NCI-H187 treated with DMSO at 0.1 percent for 48 hours (cell line): ENCODE results near the gene CDX2.

Experiments
- DNase-seq: peaks from one replicate; lab custom pipeline; 2025; lab: John Stamatoyannopoulos, UW

CDX2 gene

GRCh38 chr13:27928353-27928804 lies 40.7 kb downstream of the CDX2 start:
- DNase-seq: no peak

DNA sequence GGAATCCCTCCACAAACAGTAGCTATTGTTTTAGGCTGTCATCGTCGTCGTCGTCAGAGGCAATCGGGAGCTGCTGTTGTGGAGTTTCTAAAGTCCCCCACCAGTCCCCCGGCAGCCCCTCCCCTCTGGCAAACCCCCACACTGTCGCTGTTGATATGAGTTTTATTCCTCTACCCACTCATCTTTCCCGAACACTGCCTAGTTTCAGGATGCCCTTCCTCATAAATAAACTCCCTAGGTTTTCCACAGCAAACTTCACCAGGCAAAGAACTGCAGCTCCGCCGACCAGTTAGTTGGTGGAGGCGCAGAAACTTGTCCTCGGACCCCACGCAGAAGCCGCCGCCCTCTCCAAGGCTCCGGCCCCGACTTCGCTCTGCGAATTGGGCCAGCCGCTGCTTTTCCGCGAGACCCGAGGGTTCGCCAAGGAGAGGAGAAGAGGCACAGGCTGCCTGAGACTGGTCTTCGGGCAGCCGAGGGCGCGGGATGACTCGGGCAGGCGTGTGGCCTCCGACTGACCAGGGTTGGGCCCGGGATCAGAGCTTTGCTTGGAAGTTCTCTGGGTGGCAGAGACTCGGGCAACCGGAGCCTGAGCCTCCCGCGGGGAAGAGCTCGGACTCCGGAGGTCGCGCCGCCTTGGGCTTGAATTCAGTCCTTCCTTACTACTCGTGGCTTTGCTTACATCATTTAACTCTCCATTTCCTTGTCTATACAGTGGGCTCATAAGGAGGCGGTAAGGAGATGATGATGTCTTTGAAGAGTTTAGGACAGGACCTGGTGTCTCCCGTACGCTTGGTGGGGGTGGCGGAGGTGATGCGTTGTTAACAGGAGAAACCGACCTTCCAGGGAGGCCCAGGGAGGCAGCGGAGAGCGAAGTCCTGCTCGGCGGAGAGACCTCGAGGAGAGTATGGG lies 41.4 kb downstream of the CDX2 start:
- no peak for DNase-seq

- DNase-seq: no peak
These were observed 42.3 kb downstream of the CDX2 start for GRCh38 chr13:27926644-27927434.

DNA sequence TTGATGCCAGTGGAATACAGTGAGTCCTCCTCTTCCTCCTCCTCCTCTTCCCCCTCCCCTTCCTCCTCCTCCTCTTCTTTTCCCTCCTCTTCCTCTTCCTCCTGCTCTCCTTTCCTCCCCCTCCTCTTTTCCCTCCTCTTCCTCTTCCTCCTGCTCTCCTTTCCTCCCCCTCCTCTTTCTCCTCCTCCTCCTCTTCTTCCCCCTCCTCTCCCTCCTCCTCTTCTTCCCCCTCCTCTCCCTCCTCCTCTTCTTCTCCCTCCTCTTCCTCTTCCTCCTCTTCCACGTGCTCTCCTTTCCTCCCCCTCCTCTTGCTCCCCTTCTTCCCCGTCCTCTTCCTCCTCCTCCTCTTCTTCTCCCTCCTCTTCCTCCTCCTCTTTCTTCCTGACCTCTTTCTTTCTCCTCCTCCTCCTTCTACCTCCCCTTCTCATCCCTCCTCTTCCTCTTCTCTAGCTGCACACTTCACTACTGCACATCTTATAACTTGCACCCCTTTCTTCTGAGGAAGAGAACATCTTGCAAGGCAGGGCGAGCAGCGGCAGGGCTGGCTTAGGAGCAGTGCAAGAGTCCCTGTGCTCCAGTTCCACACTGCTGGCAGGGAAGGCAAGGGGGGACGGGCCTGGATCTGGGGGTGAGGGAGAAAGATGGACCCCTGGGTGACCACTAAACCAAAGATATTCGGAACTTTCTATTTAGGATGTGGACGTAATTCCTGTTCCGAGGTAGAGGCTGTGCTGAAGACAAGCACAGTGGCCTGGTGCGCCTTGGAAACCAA lies 43.7 kb downstream of the CDX2 start:
- no peak for DNase-seq

DNA sequence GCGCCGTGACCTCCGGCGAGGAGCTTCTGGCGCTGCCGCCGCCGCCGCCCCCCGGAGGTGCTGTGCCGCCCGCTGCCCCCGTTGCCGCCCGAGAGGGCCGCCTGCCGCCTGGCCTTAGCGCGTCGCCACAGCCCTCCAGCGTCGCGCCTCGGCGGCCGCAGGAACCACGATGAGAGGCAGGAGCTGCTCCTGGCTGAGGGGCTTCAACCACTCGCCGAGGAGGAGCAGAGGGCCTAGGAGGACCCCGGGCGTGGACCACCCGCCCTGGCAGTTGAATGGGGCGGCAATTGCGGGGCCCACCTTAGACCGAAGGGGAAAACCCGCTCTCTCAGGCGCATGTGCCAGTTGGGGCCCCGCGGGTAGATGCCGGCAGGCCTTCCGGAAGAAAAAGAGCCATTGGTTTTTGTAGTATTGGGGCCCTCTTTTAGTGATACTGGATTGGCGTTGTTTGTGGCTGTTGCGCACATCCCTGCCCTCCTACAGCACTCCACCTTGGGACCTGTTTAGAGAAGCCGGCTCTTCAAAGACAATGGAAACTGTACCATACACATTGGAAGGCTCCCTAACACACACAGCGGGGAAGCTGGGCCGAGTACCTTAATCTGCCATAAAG lies 44.5 kb downstream of the CDX2 start:
- DNase-seq: no peak

DNA sequence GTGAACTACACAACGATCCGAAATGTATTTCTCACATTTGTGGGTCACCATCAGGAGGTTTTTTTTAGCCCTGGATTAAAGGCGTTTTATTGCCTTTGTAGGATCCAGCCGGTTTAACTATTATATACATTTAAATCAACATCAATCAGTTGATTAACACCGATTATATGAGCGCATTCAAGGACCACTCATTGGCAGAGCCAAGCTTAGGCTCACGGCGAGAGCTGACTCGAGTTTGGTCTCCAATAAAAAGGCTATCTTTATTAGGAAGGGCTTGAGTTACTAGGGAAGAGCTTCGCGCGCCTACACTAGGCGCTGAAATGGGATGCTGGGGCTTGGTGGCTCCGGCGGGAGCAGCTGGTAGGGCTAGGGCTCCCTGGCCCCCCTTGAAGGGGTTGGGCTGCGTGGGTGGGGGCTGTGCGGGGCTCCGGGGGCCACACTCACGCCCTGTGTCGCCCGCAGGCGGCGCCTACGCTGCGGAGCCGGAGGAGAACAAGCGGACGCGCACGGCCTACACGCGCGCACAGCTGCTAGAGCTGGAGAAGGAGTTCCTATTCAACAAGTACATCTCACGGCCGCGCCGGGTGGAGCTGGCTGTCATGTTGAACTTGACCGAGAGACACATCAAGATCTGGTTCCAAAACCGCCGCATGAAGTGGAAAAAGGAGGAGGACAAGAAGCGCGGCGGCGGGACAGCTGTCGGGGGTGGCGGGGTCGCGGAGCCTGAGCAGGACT lies 45.2 kb downstream of the CDX2 start:
- DNase-seq: no peak

GRCh38 chr13:27922883-27923612 lies 46.1 kb downstream of the CDX2 start:
- no peak for DNase-seq

DNA sequence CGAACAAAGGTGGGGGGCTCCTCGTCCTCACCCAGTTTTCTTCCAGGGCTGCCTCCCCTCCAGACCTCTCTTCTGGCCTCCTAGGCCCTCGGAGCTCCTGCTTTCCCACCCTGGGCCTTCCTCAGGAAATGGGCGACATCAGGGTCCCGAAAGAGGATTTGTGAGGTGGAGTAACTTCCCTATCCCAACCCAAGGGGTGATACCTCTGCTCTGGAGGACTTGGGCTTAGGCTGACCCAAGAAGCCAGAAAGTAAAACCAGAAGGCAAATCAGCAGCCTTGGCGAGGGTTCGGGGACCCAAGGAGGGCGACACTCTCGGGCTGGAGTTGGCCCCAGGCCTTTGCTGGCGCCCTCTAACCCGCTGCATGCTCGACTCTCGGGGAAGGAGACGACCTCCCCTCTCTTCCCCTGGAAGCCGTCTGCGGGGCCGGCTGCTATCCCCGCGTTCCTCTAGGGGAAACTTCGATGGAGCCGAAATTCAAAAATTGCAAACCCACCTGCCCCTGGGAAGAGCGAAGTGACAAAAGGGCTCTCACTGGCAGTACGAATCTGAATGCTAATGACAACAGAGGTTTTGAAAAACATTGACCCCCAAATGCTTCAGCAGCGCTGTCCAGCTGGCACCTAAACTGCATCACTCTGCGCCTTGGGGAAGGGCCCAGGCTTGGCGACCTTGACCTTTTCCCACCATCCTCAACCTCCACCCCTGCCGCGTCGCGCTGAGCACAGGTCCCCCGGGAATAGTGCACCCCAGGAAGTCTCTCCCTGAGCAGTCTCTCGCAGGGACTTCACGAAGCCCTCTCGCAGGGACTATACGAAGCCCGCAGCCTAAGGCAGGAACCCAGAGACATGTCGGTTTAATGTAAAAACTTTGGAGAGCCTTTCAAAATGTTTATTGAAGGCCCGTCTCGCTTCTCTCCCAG lies 46.9 kb downstream of the CDX2 start:
- no peak for DNase-seq

- DNase-seq: no peak
These were observed 47.6 kb downstream of the CDX2 start for GRCh38 chr13:27921421-27921960.

GRCh38 chr13:27920677-27921420 lies 48.3 kb downstream of the CDX2 start:
- DNase-seq: no peak

DNA sequence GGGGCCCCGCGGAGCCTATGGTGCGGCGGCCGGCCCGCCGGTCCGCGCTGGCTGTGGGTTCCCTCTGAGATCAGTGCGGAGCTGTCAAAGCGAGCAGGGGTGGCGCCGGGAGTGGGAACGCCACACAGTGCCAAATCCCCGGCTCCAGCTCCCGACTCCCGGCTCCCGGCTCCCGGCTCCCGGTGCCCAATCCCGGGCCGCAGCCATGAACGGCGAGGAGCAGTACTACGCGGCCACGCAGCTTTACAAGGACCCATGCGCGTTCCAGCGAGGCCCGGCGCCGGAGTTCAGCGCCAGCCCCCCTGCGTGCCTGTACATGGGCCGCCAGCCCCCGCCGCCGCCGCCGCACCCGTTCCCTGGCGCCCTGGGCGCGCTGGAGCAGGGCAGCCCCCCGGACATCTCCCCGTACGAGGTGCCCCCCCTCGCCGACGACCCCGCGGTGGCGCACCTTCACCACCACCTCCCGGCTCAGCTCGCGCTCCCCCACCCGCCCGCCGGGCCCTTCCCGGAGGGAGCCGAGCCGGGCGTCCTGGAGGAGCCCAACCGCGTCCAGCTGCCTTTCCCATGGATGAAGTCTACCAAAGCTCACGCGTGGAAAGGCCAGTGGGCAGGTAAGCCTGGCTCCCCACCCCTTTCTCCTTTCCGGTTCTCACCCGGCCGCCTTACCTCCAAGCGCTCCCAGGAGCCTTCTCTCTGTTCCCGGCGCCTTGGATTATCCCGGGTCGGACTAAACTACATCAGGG lies 49.0 kb downstream of the CDX2 start, which contains the start of gene PDX1:
Gene PDX1 (plus strand): TSS at position 67 of the 743 bp plus-strand sequence. CDS start 139 bp downstream, at position 206.
- no peak for DNase-seq

GRCh38 chr13:27919659-27919933 lies 49.5 kb downstream of the CDX2 start:
- DNase-seq: no peak

GRCh38 chr13:27918918-27919658 lies 50.0 kb downstream of the CDX2 start:
- DNase-seq: no peak

GRCh38 chr13:27918041-27918917 lies 50.8 kb downstream of the CDX2 start:
- no peak for DNase-seq

DNA sequence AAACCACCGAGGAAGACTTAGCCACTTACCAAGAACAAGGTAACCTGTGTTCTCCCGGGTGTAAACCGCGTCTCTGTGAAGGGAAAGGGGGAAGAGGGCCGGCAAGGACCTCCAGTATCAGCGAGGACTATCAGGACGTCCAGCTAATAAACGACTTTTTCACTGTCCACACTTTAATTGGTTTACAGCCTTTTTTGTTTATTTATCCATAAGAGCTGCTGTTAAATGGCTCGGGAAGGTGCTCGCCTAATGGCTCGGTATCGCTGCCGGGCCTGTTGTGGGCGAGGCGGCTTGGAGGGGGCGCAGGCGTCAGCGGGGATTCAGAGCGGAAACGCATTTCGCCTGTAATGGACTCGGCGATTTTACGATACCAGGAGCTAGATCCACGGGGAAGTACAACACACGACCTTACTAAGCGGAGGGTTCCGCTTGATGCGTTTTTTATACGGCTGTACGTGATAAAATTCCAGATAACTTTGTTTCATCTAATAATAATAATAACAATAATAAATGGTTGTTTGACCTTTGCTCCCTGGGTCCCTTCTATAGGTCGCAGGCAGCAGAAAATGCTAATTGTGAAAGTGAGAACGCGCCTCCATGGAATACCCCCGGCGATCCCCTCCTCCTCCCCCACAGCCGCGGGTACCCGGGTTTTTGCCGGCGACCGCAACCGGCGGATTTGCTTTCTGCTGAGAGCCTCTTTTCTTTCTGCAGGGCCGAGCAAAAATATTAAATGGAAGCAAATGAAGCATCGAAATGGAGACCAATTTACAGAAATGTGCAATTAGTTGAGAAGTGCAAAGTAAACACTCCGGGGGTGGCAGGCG lies 51.8 kb downstream of the CDX2 start:
- no peak for DNase-seq
